Duodenal mucosa (tissue), 2 donors: ENCODE results near the gene ACBD7.

Source experiments
- H3K27ac ChIP-seq: one replicate; pipeline ENCODE4 v1.7.0; 2013; ENCODE audit warnings: low read depth, low read length
- H3K27me3 ChIP-seq, 2 donors: one replicate each; pipeline ENCODE4 v1.7.0; 2013; ENCODE audit warnings: low read length in 2 of 2, control low read depth in 1 of 2; ENCODE audit not compliant: insufficient read depth in 2 of 2, control insufficient read depth in 1 of 2
- H3K36me3 ChIP-seq, 2 donors: one replicate each; pipeline ENCODE4 v1.7.0; 2013; ENCODE audit warnings: low read length in 2 of 2, control low read depth in 1 of 2; ENCODE audit not compliant: insufficient read depth in 2 of 2, control insufficient read depth in 1 of 2
- H3K4me1 ChIP-seq, 2 donors: one replicate each; pipeline ENCODE4 v1.7.0; 2013; ENCODE audit warnings: low read length in 2 of 2, control low read depth in 1 of 2; ENCODE audit not compliant: insufficient read depth in 2 of 2, control insufficient read depth in 1 of 2
- H3K4me3 ChIP-seq, 2 donors: one replicate each; pipeline ENCODE4 v1.7.0; 2013; ENCODE audit warnings: low read length in 2 of 2, low read depth in 1 of 2
- H3K9ac ChIP-seq, 2 donors: one replicate each; pipeline ENCODE4 v1.7.0; 2013; ENCODE audit warnings: low read length in 2 of 2, low read depth in 1 of 2
- H3K9me3 ChIP-seq, 2 donors: one replicate each; pipeline ENCODE4 v1.7.0; 2013; ENCODE audit warnings: low read length in 2 of 2, control low read depth in 1 of 2; ENCODE audit not compliant: control insufficient read depth in 1 of 2

ACBD7 gene

GRCh38 chr10:15088428-15089261 lies at the start of gene ACBD7:
TSS of gene ACBD7 (minus strand) at chr10:15088776. CDS start at chr10:15088728, 48 bp downstream.
- Histone ChIP-seq H3K4me3 (peak within 1 kb of the TSS; percentile 73 to 77), H3K4me1 (peaks cover 6 to 13% of the 10 kb centered on the region in 2 donors), H3K27me3 (peaks cover 0 to 3% of the 10 kb centered on the region in 2 donors), H3K36me3 (no peaks in the 10 kb centered on the region), H3K9me3 (no peaks in the 10 kb centered on the region), H3K9ac (no peak within 1 kb of the TSS), H3K27ac (peak within 1 kb of the TSS; percentile 20)

DNA sequence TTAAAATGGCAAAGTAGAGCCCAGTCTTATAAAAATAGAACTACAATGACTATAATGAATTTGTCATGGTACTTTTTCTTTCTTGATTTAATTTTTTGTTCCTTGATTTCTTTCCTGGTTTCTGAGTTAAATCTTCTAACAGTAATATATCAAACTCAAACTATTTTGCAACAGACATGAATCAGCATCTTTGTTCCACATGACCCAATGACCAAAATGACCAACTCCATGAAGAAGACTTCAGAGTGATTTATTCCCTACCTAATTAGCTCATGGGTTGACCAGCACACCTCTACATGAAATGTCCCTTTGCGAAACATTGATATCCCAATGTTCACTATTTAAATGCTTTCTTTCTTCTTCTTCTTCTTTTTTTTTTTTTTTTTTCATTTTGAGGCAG lies 49.1 kb upstream of the ACBD7 start:
- Histone ChIP-seq H3K27ac (no peak overlapping the region), H3K4me3 (no peak overlapping the region), H3K27me3 (no peaks in the 10 kb centered on the region), H3K9ac (no peak overlapping the region), H3K4me1 (peaks cover 3 to 12% of the 10 kb centered on the region in 2 donors), H3K36me3 (peaks cover 10 to 43% of the 10 kb centered on the region in 2 donors), H3K9me3 (no peaks in the 10 kb centered on the region)

DNA sequence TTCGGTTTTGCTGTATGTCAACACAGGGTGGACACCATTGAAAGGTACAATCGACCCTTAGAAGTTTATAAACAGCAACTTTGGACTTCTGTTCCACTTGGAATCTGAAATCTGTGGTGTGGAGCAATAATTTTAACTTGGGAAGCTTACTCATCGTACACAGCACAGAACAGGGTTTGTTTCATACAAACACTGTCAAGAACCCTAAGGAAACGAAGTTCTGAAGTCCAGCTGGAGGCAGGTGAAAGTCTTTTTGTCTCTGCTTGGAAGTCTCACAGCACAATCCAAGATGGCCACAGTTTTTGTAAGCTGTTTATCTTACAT lies 48.4 kb upstream of the ACBD7 start:
- no peaks in the 10 kb centered on the region for H3K27me3 ChIP-seq
- peaks cover 10 to 45% of the 10 kb centered on the region in 2 donors for H3K36me3 ChIP-seq
- no peaks in the 10 kb centered on the region for H3K9me3 ChIP-seq
- no peak overlapping the region for H3K4me3 ChIP-seq
- peaks cover 0 to 10% of the 10 kb centered on the region in 2 donors for H3K4me1 ChIP-seq
- no peak overlapping the region for H3K9ac ChIP-seq
- no peak overlapping the region for H3K27ac ChIP-seq

DNA sequence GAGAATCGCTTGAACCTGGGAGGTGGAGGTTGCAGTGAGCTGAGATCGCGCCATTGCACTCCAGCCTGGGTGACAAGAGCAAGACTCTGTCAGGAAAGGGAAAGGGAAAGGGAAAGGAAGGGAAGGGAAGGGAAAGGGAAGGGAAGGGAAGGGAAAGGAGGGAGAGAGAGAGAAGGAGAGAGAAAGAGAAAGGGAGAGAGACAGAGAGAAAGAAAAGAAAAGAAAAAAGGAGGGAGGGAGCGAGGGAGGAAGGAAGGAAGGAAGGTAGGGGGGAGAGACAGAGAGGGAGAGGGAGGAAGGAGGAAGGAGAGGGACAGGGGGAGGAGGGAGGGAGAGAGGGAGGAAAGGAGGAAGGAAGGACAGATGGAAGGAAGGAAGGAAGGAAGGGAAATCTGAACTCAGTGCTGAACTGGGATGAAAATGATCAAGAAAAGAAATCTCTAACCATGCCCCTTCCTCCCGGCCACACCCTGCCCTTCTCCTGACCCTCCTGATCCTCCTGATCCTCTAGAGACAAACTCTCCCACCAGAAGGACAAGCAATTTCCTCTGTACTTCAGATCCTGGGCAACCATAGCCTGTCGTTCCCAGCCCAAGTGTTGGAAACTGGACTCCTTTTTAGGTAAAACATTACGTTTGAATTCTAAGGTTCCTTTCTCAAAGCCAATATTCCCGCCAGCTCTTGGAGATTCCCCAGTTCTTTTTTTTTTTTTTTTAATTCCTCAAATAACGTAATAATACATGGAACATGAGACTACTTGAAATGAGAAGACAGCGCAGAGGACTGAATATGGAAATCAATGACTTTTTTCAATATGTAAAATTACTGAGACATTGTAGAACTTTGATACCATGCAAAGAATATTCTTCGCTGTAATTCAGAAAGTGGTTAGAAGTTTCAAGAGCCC lies 47.8 kb upstream of the ACBD7 start:
- H3K36me3 ChIP-seq, result peaks cover 12 to 45% of the 10 kb centered on the region in 2 donors
- no peaks in the 10 kb centered on the region for H3K27me3 ChIP-seq
- no peak overlapping the region for H3K27ac ChIP-seq
- H3K9me3 ChIP-seq, result no peaks in the 10 kb centered on the region
- H3K4me1 ChIP-seq, result peaks cover 0 to 4% of the 10 kb centered on the region in 2 donors
- no peak overlapping the region for H3K4me3 ChIP-seq
- H3K9ac ChIP-seq, result no peak overlapping the region

DNA sequence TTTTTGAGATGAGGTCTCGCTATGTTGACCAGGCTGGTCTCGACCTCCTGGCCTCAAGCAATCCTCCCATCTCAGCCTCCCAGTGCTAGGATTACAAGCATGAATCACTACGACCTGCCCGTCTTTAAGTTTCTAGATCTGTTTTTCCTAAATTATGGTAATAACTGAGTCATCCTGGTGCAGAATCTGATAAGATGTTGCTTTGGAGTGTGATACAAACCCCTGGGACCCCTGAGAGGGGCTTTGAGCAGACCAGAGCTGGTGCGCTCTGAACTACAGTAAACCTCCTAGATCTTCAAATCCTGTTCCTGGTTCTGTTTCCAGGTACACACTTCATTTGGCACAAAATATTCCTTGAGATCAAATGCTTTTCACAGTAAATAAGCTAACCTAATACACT lies 42.8 kb upstream of the ACBD7 start:
- H3K36me3 ChIP-seq, result peaks cover 17 to 51% of the 10 kb centered on the region in 2 donors

DNA sequence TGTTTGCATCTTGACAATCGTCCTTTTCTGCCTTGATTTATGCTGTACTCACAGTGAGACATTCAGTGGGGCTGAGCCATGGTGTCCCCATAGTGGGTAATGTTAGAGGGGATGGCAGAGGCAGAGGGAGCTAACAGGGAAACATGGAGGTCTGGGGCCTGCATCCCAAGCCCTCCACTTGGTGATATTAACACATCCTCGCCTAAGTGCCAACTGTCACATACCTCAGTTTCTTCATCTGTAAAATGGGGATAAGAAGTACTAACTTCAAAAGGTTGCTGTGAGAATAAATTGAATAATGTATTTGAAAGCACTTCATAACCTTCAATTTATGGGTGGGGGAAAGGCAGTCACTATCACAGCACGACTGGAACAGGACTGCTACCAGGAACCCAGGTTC lies 36.3 kb upstream of the ACBD7 start:
- no peak overlapping the region for H3K4me3 ChIP-seq
- H3K9me3 ChIP-seq, result no peaks in the 10 kb centered on the region
- H3K27me3 ChIP-seq, result no peaks in the 10 kb centered on the region
- no peaks in the 10 kb centered on the region for H3K4me1 ChIP-seq
- H3K9ac ChIP-seq, result no peak overlapping the region
- no peak overlapping the region for H3K27ac ChIP-seq
- peaks cover 17 to 34% of the 10 kb centered on the region in 2 donors for H3K36me3 ChIP-seq

More for the DNA sequence above, 42.8 kb upstream of the ACBD7 start:
- H3K4me3 ChIP-seq, result no peak overlapping the region
- no peaks in the 10 kb centered on the region for H3K27me3 ChIP-seq
- no peak overlapping the region for H3K27ac ChIP-seq
- H3K9me3 ChIP-seq, result no peaks in the 10 kb centered on the region
- H3K4me1 ChIP-seq, result no peaks in the 10 kb centered on the region
- no peak overlapping the region for H3K9ac ChIP-seq

DNA sequence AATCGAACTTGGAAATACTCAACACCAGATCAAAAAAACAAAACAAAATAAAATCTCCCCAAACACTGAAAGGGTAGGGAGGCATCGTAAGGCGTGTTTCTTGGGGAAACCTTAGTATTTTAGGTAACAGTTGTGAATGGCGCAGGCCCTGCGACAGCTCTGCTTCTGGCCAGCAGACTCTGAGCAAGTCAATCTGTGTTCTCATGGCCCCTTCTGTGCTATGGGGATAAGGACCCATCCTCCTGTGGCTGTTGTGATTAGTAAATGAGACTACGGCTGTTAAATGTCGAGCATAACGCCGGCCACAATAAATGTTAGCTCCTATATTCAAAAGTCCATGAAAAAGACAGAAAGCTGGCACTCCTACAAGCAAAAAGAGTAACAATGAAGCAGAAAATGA lies 35.6 kb upstream of the ACBD7 start:
- Histone ChIP-seq H3K36me3 (peaks cover 23 to 34% of the 10 kb centered on the region in 2 donors), H3K9me3 (no peaks in the 10 kb centered on the region), H3K27ac (no peak overlapping the region), H3K9ac (no peak overlapping the region), H3K4me3 (no peak overlapping the region), H3K27me3 (no peaks in the 10 kb centered on the region), H3K4me1 (no peaks in the 10 kb centered on the region)

GRCh38 chr10:15123749-15124184 lies 35.2 kb upstream of the ACBD7 start:
- Histone ChIP-seq H3K9me3 (no peaks in the 10 kb centered on the region), H3K4me1 (no peaks in the 10 kb centered on the region), H3K4me3 (no peak overlapping the region), H3K36me3 (peaks cover 27 to 38% of the 10 kb centered on the region in 2 donors), H3K9ac (no peak overlapping the region), H3K27me3 (no peaks in the 10 kb centered on the region), H3K27ac (no peak overlapping the region)

DNA sequence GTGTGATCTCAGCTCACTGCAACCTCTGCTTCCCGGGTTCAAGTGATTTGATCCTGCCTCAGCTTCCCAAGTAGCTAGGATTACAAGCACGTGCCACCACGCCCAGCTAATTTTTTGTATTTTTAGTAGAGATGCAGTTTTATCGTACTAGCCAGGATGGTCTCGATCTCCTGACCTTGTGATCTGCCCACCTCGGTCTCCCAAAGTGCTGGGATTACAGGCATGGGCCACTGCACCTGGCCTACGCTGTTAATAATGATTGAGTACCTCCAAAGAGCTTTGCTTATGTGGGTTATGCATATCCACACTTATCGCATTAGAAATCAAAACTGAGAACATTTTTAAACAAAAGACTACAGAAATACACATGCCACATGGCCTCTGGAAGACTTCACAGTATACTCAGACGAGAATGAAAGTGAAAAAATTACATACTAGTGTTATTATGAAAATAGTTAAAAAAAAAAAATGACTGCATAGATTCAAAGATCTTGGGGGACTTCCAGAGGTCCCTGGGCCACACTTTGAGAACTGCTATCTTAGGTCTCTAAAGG lies 34.0 kb upstream of the ACBD7 start:
- H3K4me3 ChIP-seq, result no peak overlapping the region
- no peaks in the 10 kb centered on the region for H3K9me3 ChIP-seq
- H3K9ac ChIP-seq, result no peak overlapping the region
- H3K4me1 ChIP-seq, result no peaks in the 10 kb centered on the region
- H3K27ac ChIP-seq, result no peak overlapping the region
- H3K27me3 ChIP-seq, result no peaks in the 10 kb centered on the region
- H3K36me3 ChIP-seq, result peaks cover 27 to 38% of the 10 kb centered on the region in 2 donors

DNA sequence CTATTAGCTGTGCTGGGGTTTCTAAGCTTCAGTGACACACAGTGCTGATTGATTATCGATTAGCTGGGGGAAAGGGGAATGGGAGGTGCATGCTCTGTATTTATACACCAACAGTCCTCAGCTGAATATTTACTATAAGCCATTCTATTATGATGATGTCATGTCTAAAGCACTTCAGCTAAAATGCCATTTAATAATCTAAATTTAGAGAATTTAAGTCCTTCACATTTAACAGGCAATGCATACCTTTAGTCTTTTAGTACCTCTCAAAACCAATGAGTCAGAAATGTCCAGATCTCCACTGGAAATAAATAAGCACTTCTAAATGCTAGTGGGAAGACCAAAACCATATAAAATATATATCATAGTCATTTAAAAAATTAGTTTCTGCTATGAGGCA lies 33.1 kb upstream of the ACBD7 start:
- H3K36me3 ChIP-seq, result peaks cover 27 to 38% of the 10 kb centered on the region in 2 donors
- no peaks in the 10 kb centered on the region for H3K4me1 ChIP-seq
- H3K4me3 ChIP-seq, result no peak overlapping the region
- no peak overlapping the region for H3K27ac ChIP-seq
- H3K27me3 ChIP-seq, result no peaks in the 10 kb centered on the region
- H3K9me3 ChIP-seq, result no peaks in the 10 kb centered on the region
- H3K9ac ChIP-seq, result no peak overlapping the region
